KMS-11 (cell line): ENCODE data around the gene SLC25A21.

Experiments used
- H2AFZ ChIP-seq: fragments of 200-600 bp; sonication (generic); 2 replicates; pipeline ENCODE4 v1.6.1; 2016; ENCODE audit warnings: antibody characterized with exemption, mixed run types, low read depth
- H3K27ac ChIP-seq: fragments of 200-600 bp; sonication (generic); 2 replicates; pipeline ENCODE4 v1.6.1; 2016; ENCODE audit warnings: mild to moderate bottlenecking, mixed run types
- H3K27me3 ChIP-seq: fragments of 200-600 bp; sonication (generic); 2 replicates; pipeline ENCODE4 v1.6.1; 2017; ENCODE audit warnings: mild to moderate bottlenecking, low read depth, mixed run types, moderate library complexity; ENCODE audit not compliant: insufficient read depth
- H3K36me3 ChIP-seq: fragments of 200-600 bp; sonication (generic); 2 replicates; pipeline ENCODE4 v1.6.1; 2017; ENCODE audit warnings: mild to moderate bottlenecking, mixed run types; ENCODE audit not compliant: insufficient read depth
- H3K4me1 ChIP-seq: fragments of 200-600 bp; sonication (generic); 2 replicates; pipeline ENCODE4 v1.6.1; 2016; ENCODE audit warnings: mild to moderate bottlenecking, low read depth, mixed run types; ENCODE audit not compliant: poor library complexity, severe bottlenecking
- H3K4me2 ChIP-seq: fragments of 200-600 bp; sonication (generic); 2 replicates; pipeline ENCODE4 v1.7.0; 2016; ENCODE audit warnings: mild to moderate bottlenecking, mixed run types
- H3K4me3 ChIP-seq: fragments of 200-600 bp; sonication (generic); IDR thresholded peaks from 2 replicates; pipeline ENCODE4 v1.6.1; 2017; ENCODE audit warnings: low read depth, low read length, mixed read lengths; ENCODE audit not compliant: insufficient read depth
- H3K79me2 ChIP-seq: fragments of 200-600 bp; sonication (generic); 2 replicates; pipeline ENCODE4 v1.6.1; 2016; ENCODE audit warnings: low read depth, mixed run types; ENCODE audit not compliant: insufficient read depth
- H3K9ac ChIP-seq: fragments of 200-600 bp; sonication (generic); 2 replicates; pipeline ENCODE4 v1.6.1; 2016; ENCODE audit warnings: mild to moderate bottlenecking, mixed run types
- H4K20me1 ChIP-seq: fragments of 200-600 bp; sonication (generic); 2 replicates; pipeline ENCODE4 v1.6.1; 2016; ENCODE audit warnings: mild to moderate bottlenecking, mixed run types; ENCODE audit not compliant: insufficient read depth
- TF ChIP-seq, protein P1 (sequence below): fragments of 200-600 bp; sonication (generic); conservative IDR thresholded peaks from 2 replicates; pipeline ENCODE4 v1.6.1; 2017; ENCODE audit warnings: low read depth, mild to moderate bottlenecking, antibody characterized with exemption, low read length, moderate library complexity, mixed read lengths

Gene SLC25A21

GRCh38 chr14:36647417-36647823 lies 525.0 kb downstream of the SLC25A21 start:
- no peak overlapping the region for H2AFZ ChIP-seq
- no peaks in the 10 kb centered on the region for H3K27me3 ChIP-seq
- H3K4me1 ChIP-seq, result no peaks in the 10 kb centered on the region
- H3K36me3 ChIP-seq, result no peaks in the 10 kb centered on the region
- TF ChIP-seq, protein P1, sequence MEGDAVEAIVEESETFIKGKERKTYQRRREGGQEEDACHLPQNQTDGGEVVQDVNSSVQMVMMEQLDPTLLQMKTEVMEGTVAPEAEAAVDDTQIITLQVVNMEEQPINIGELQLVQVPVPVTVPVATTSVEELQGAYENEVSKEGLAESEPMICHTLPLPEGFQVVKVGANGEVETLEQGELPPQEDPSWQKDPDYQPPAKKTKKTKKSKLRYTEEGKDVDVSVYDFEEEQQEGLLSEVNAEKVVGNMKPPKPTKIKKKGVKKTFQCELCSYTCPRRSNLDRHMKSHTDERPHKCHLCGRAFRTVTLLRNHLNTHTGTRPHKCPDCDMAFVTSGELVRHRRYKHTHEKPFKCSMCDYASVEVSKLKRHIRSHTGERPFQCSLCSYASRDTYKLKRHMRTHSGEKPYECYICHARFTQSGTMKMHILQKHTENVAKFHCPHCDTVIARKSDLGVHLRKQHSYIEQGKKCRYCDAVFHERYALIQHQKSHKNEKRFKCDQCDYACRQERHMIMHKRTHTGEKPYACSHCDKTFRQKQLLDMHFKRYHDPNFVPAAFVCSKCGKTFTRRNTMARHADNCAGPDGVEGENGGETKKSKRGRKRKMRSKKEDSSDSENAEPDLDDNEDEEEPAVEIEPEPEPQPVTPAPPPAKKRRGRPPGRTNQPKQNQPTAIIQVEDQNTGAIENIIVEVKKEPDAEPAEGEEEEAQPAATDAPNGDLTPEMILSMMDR, result no peak
- H3K9ac ChIP-seq, result no peak overlapping the region
- H4K20me1 ChIP-seq, result no peaks in the 10 kb centered on the region
- no peak overlapping the region for H3K4me2 ChIP-seq
- H3K4me3 ChIP-seq, result no peak overlapping the region
- H3K79me2 ChIP-seq, result no peaks in the 10 kb centered on the region
- no peak overlapping the region for H3K27ac ChIP-seq

- no peak overlapping the region for H3K4me2 ChIP-seq
- H3K27me3 ChIP-seq, result no peaks in the 10 kb centered on the region
- no peaks in the 10 kb centered on the region for H3K79me2 ChIP-seq
- no peak overlapping the region for H3K9ac ChIP-seq
- no peaks in the 10 kb centered on the region for H4K20me1 ChIP-seq
- no peaks in the 10 kb centered on the region for H3K4me1 ChIP-seq
- no peaks in the 10 kb centered on the region for H3K36me3 ChIP-seq
- TF ChIP-seq, protein P1, result no peak
- H2AFZ ChIP-seq, result no peak overlapping the region
- no peak overlapping the region for H3K27ac ChIP-seq
- no peak overlapping the region for H3K4me3 ChIP-seq
Observed at GRCh38 chr14:36646664-36647416, 525.6 kb downstream of the SLC25A21 start.

DNA sequence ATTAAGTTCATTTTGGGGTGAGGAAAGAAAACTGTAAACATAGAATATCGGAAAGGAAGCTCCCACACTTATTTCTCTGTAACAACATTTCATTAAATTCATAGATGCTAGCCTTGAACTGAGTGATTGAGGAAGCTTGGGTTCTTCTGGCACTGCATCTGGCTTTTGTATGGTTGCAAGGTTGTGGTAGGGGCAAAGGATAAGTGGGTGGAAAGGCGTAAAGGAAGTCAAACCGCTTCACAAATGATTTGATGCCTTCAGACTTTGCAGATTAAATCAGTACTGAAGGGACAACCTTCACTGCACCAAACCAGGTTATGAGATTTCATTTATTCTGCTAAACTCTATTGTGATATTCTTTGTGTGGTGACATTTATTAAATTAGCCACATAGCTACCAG lies 538.8 kb downstream of the SLC25A21 start:
- Histone ChIP-seq H4K20me1 (no peaks in the 10 kb centered on the region), H3K4me1 (no peaks in the 10 kb centered on the region), H3K27ac (no peak overlapping the region), H3K36me3 (no peaks in the 10 kb centered on the region), H3K27me3 (no peaks in the 10 kb centered on the region), H3K4me3 (no peak overlapping the region), H2AFZ (no peak overlapping the region), H3K9ac (no peak overlapping the region), H3K4me2 (no peak overlapping the region), H3K79me2 (no peaks in the 10 kb centered on the region)
- TF ChIP-seq, protein P1, result no peak
